K562 (cell line): ENCODE results near the gene FAM234A. TPM values are rescaled to one million over a fixed set of nuclear protein-coding genes. Genes with fewer than 3 reads are reported as not detected.

Experiments used
- ARID3A ChIP-seq: IDR thresholded peaks from 2 replicates; pipeline ENCODE4 v1.6.1; 2012; ENCODE audit warnings: low read depth, low read length, improper control_type of control experiment, borderline replicate concordance
- BCL6 ChIP-seq: fragments of 250-450 bp; sonication (Bioruptor Pico); IDR thresholded peaks from 2 replicates; pipeline ENCODE4 v1.4.0; 2020
- EWSR1 ChIP-seq: fragments of 450-650 bp; IDR thresholded peaks from 2 replicates; pipeline ENCODE4 v1.6.1; 2018; ENCODE audit warnings: borderline replicate concordance, mild to moderate bottlenecking, low read depth, moderate library complexity; ENCODE audit not compliant: partially characterized antibody
- EZH2 ChIP-seq: IDR thresholded peaks from 2 replicates; pipeline ENCODE4 v1.6.1; 2012; ENCODE audit warnings: low read depth, mild to moderate bottlenecking, inconsistent platforms, low read length, borderline replicate concordance
- MCM7 ChIP-seq, 2 experiments: fragments of 450-650 bp; IDR thresholded peaks; 2 replicates each; pipeline ENCODE4 v1.6.1; 2016 to 2018
- MGA ChIP-seq: fragments of 450-650 bp; IDR thresholded peaks from 2 replicates; pipeline ENCODE4 v1.6.1; 2016; ENCODE audit warnings: mild to moderate bottlenecking, moderate library complexity
- NR2F6 ChIP-seq: fragments of 450-650 bp; formaldehyde crosslinking; IDR thresholded peaks from 2 replicates; pipeline ENCODE4 v1.4.0; 2020; ENCODE audit warnings: mild to moderate bottlenecking
- PHF8 ChIP-seq: fragments of 200-600 bp; sonication (generic); IDR thresholded peaks from 2 replicates; pipeline ENCODE4 v1.6.1; 2012; ENCODE audit warnings: mixed run types, mild to moderate bottlenecking, inconsistent platforms, low read length, moderate library complexity, borderline replicate concordance
- SETDB1 ChIP-seq: IDR thresholded peaks from one replicate; pipeline ENCODE4 v1.6.1; 2012; ENCODE audit warnings: low read length, control low read depth, inconsistent platforms
- SRSF3 ChIP-seq: fragments of 200-400 bp; formaldehyde crosslinking; IDR thresholded peaks from 2 replicates; pipeline ENCODE4 v1.6.1; 2016; ENCODE audit warnings: mild to moderate bottlenecking, low read length, moderate library complexity; ENCODE audit not compliant: insufficient read depth
- TCF7L2 ChIP-seq: fragments of 150-350 bp; IDR thresholded peaks from 2 replicates; pipeline ENCODE4 v1.6.1; 2016; ENCODE audit warnings: low read depth, mild to moderate bottlenecking, low read length, moderate library complexity
- XRCC4 ChIP-seq: IDR thresholded peaks from one replicate; pipeline ENCODE4 v1.6.1; 2011; ENCODE audit not compliant: insufficient read depth, insufficient read length; ENCODE audit errors: extremely low read depth
- ZNF253 ChIP-seq: fragments of 250-450 bp; sonication (Bioruptor Pico); conservative IDR thresholded peaks from 2 replicates; pipeline ENCODE4 v1.6.1; 2021; ENCODE audit warnings: mild to moderate bottlenecking
- ZNF274 ChIP-seq: IDR thresholded peaks from 2 replicates; pipeline ENCODE4 v1.6.1; 2011; ENCODE audit warnings: low read depth, mild to moderate bottlenecking, low read length, moderate library complexity, borderline replicate concordance
- ZNF561 ChIP-seq: fragments of 450-650 bp; formaldehyde crosslinking; conservative IDR thresholded peaks from 2 replicates; pipeline ENCODE4 v1.4.0; 2020; ENCODE audit warnings: mild to moderate bottlenecking, moderate library complexity
- polyA plus RNA-seq, 8 experiments: library from polyadenylated mRNA; depleted of rRNA in 4 of 8; stranded (reverse) in 5 of 8; unstranded in 3 of 8; fragments of >200 nt; fragmentation: Nextera tagmentation in 2 of 8; fragmentation: Illumina TruSeq in 1 of 8; extraction: Ambion mirVana in 2 of 8; extraction: Trizol in 1 of 8; gene quantifications; 2 replicates each; pipeline versions ENCODE4 v1.2.1 to v1.2.3, GENCODE V29; 2011 to 2014; ENCODE audit warnings: inconsistent platforms in 1 of 8, missing spikeins in 1 of 8
- total RNA-seq, 7 experiments: library from RNA; depleted of rRNA in 6 of 7; stranded (reverse); fragments of >200 nt in 6 of 7; fragmentation: Illumina TruSeq in 2 of 7; extraction: Trizol in 2 of 7; gene quantifications; 2 replicates each; pipeline versions ENCODE4 v1.2.1 to v1.2.3, GENCODE V29; 2011 to 2021; ENCODE audit warnings: low replicate concordance in 1 of 7

FAM234A gene
- total and polyA plus RNA-seq, 9 of the 15 experiments (the other 6 are each of a cell fraction or from before 2014, with no cell fraction given): 1.0 to 47.9 (median 15.0) TPM

- peak; percentile 99 for TF ChIP-seq MGA
- peak; percentile 100 for TF ChIP-seq PHF8
- TF ChIP-seq SRSF3: no peak
- peak; percentile 59 for TF ChIP-seq SETDB1
- no peak for TF ChIP-seq NR2F6 (CRISPR knock-in tag)
- no peak for TF ChIP-seq TCF7L2
- TF ChIP-seq XRCC4: no peak
- no peak for TF ChIP-seq EWSR1
- TF ChIP-seq ZNF561: no peak
- no peak for TF ChIP-seq ZNF253
- TF ChIP-seq ZNF274: peak; percentile 14; the same call in 1 of the 2 replicates
- no peak for TF ChIP-seq ARID3A
- no peak for TF ChIP-seq MCM7 (IDR thresholded peaks at IDR 0.05)
- no peak for TF ChIP-seq BCL6
- TF ChIP-seq EZH2: no peak
Measured at GRCh38 chr16:228852-229730, 5.5 kb upstream of the FAM234A start, which contains the start of gene LUC7L (continued).
